B cell (primary cell): Measurements from ENCODE around the gene PIAS3. TPM values are rescaled to one million over a fixed set of nuclear protein-coding genes. Genes with fewer than 3 reads are reported as not detected.

Source experiments
- ATAC-seq: fragments of 200-7000 bp; cut with Tn5 transposase; one replicate; pipeline ENCODE4 v1.10.0; 2021; ENCODE audit warnings: low read depth, mild to moderate bottlenecking, moderate number of reproducible peaks, moderate library complexity
- CTCF ChIA-PET: fragments of 350-600 bp; sonication (Branson Sonifier 250); formaldehyde crosslinking; loops from one replicate; lab custom pipeline; 2021; ENCODE audit warnings: antibody characterized with exemption, inconsistent platforms; lab: Charles Lee
- POLR2A ChIA-PET: fragments of 350-600 bp; sonication (Branson Sonifier 250); formaldehyde crosslinking; loops from one replicate; lab custom pipeline; 2021; ENCODE audit warnings: antibody characterized with exemption; lab: Charles Lee
- DNase-seq: peaks from one replicate; pipeline ENCODE4 v3.0.0; 2013
- H2AFZ ChIP-seq: 2 replicates; pipeline ENCODE4 v1.6.1; 2012; ENCODE audit warnings: mild to moderate bottlenecking, low read depth, low read length; ENCODE audit not compliant: insufficient read depth, poor library complexity, severe bottlenecking
- H3K27ac ChIP-seq, 2 donors: 1 replicate in 1 of 2; 2 replicates in 1 of 2; pipeline ENCODE4 v1.5.1; 2012 to 2013; ENCODE audit warnings: low read length in 2 of 2, mild to moderate bottlenecking in 2 of 2, moderate library complexity in 1 of 2
- H3K27me3 ChIP-seq, 4 experiments: fragments of 200-600 bp in 1 of 4; sonication (generic) in 1 of 4; replicated peaks in 1 of 4; 1 replicate in 2 of 4; 2 replicates in 2 of 4; pipeline versions ENCODE4 v1.6.1 to v1.7.0; 2013 to 2016; ENCODE audit warnings: low read length in 3 of 4, mild to moderate bottlenecking in 2 of 4, mixed read lengths in 1 of 4, moderate library complexity in 1 of 4; ENCODE audit not compliant: insufficient read depth in 4 of 4, control insufficient read depth in 3 of 4; ENCODE audit errors: control extremely low read depth in 1 of 4
- H3K36me3 ChIP-seq, 2 experiments: replicated peaks in 1 of 2; 1 replicate in 1 of 2; 2 replicates in 1 of 2; pipeline versions ENCODE4 v1.6.1 to v1.7.1; 2013; ENCODE audit warnings: low read length in 1 of 2; ENCODE audit not compliant: insufficient read depth in 2 of 2, control insufficient read depth in 1 of 2; ENCODE audit errors: control extremely low read depth in 1 of 2, extremely low read depth in 1 of 2
- H3K4me1 ChIP-seq, 2 donors: fragments of 200-600 bp in 1 of 2; sonication (generic) in 1 of 2; 1 replicate in 1 of 2; 2 replicates in 1 of 2; pipeline versions ENCODE4 v1.5.1 to v1.6.1; 2013 to 2017; ENCODE audit warnings: low read length in 2 of 2; ENCODE audit not compliant: control insufficient read depth in 2 of 2, insufficient read depth in 2 of 2
- H3K4me2 ChIP-seq: replicated peaks from 2 replicates; pipeline ENCODE3; 2012; ENCODE audit warnings: mild to moderate bottlenecking, low read depth, low read length; ENCODE audit not compliant: poor library complexity, severe bottlenecking
- H3K4me3 ChIP-seq, 5 experiments: fragments of 200-600 bp in 1 of 5; sonication (generic) in 1 of 5; 1 replicate in 3 of 5; 2 replicates in 2 of 5; pipeline versions ENCODE4 v1.5.1 to v1.7.0; 2011 to 2016; ENCODE audit warnings: low read length in 4 of 5, mild to moderate bottlenecking in 4 of 5, low read depth in 2 of 5, control low read depth in 1 of 5, moderate library complexity in 1 of 5; ENCODE audit not compliant: insufficient read depth in 1 of 5; ENCODE audit errors: control extremely low read depth in 1 of 5, extremely low read depth in 1 of 5
- H3K79me2 ChIP-seq: fragments of 200-600 bp; sonication (generic); one replicate; pipeline ENCODE4 v1.6.0; 2016; ENCODE audit warnings: low read length; ENCODE audit not compliant: control insufficient read depth, insufficient read depth
- H3K9ac ChIP-seq: fragments of 200-600 bp; sonication (generic); 2 replicates; pipeline ENCODE4 v1.6.1; 2017; ENCODE audit warnings: mild to moderate bottlenecking, low read length, moderate library complexity
- H3K9me3 ChIP-seq, 3 donors: one replicate each; pipeline versions ENCODE4 v1.6.1 to v1.7.1; 2013; ENCODE audit warnings: low read length in 2 of 3; ENCODE audit not compliant: control insufficient read depth in 2 of 3, insufficient read depth in 1 of 3; ENCODE audit errors: control extremely low read depth in 1 of 3
- H4K20me1 ChIP-seq: 2 replicates; pipeline ENCODE4 v1.6.0; 2012; ENCODE audit warnings: mild to moderate bottlenecking, low read length; ENCODE audit not compliant: insufficient read depth, control insufficient read depth, poor library complexity, severe bottlenecking
- H3K27ac Mint-ChIP-seq: one replicate; pipeline ENCODE4 v1.8.0; 2021; ENCODE audit warnings: mixed read lengths
- H3K27me3 Mint-ChIP-seq: one replicate; pipeline ENCODE4 v1.8.0; 2021; ENCODE audit warnings: mixed read lengths
- H3K4me1 Mint-ChIP-seq: one replicate; pipeline ENCODE4 v1.8.0; 2021; ENCODE audit warnings: mixed read lengths
- H3K4me3 Mint-ChIP-seq: one replicate; pipeline ENCODE4 v1.8.0; 2021; ENCODE audit warnings: mixed read lengths
- H3K9me3 Mint-ChIP-seq: one replicate; pipeline ENCODE4 v1.8.0; 2022; ENCODE audit warnings: mixed read lengths; ENCODE audit not compliant: insufficient read depth
- CTCF ChIP-seq: fragments of 200-600 bp; IDR thresholded peaks from one replicate; pipeline ENCODE4 v1.8.0; 2022; ENCODE audit warnings: antibody characterized with exemption, mild to moderate bottlenecking
- EZH2 ChIP-seq: IDR thresholded peaks from 2 replicates; pipeline ENCODE4 v1.6.1; 2012; ENCODE audit warnings: borderline replicate concordance, low read depth, mild to moderate bottlenecking, moderate library complexity, low read length; ENCODE audit not compliant: insufficient read depth, poor library complexity, severe bottlenecking
- WGBS: methylation state at CpG from one replicate; pipeline ENCODE4 v1.1.5; 2013; ENCODE audit warnings: missing lambda C conversion rate; ENCODE audit not compliant: insufficient coverage; 5-methylcytosine and 5-hydroxymethylcytosine counted together
- intact Hi-C: fragments of 100-400 bp; cut with micrococcal nuclease; formaldehyde crosslinking; loops from one replicate; pipeline ENCODE4 v1.10.0; 2022
- polyA plus RNA-seq: library from polyadenylated mRNA; depleted of rRNA; stranded (reverse); fragments of >200 nt; gene quantifications from 2 replicates; pipeline ENCODE4 v1.2.3, GENCODE V29; 2012
- total RNA-seq, 2 donors: library from RNA; stranded (reverse); fragments of 120-200 nt in 1 of 2; gene quantifications; 1 replicate in 1 of 2; 2 replicates in 1 of 2; pipeline versions ENCODE4 v1.2.3 to v1.2.4, GENCODE V29; 2013 to 2022

The PIAS3 gene
- total and polyA plus RNA-seq, 2 donors (not counting 1 experiment from before 2014, with no cell fraction given): 23.2 to 45.0 TPM

- WGBS: 94% methylated on average over 4 of the region's 7 CpGs
- ATAC-seq (no peak), DNase-seq (no peak)
- Histone ChIP-seq H3K79me2 (peaks cover 9% of the 10 kb centered on the region), H3K4me3 (no peak overlapping the region), H4K20me1 (no peaks in the 10 kb centered on the region), H3K4me2 (no peak overlapping the region), H3K9me3 (no peaks in the 10 kb centered on the region), H3K27ac (no peak overlapping the region), H3K4me1 (peaks cover 9 to 14% of the 10 kb centered on the region in 2 donors), H2AFZ (no peak overlapping the region), H3K9ac (no peak overlapping the region), H3K27me3 (no peaks in the 10 kb centered on the region), H3K36me3 (peaks cover 0 to 40% of the 10 kb centered on the region in 2 experiments)
- ChIA-PET POLR2A (no interaction called here), CTCF (interaction anchor here (1.0 to 1.7 kb wide), 2 partner anchors 10 to 163 kb away, joined by 3 to 6 read pairs; partner anchors contain the start of gene NUDT17)
- intact Hi-C loops: loop anchor here (5.0 kb wide), 1 partner anchor 142 kb away; the partner anchor contains the start of gene TXNIP
- H3K9me3 Mint-ChIP-seq: no peaks in the 10 kb centered on the region
- TF ChIP-seq CTCF: peak; percentile 22
- no peak for TF ChIP-seq EZH2
- H3K4me3 Mint-ChIP-seq: peak overlapping the region; percentile 7
- H3K27me3 Mint-ChIP-seq: no peaks in the 10 kb centered on the region
- H3K4me1 Mint-ChIP-seq: peaks cover 11% of the 10 kb centered on the region
- no peak overlapping the region for H3K27ac Mint-ChIP-seq
Measured at GRCh38 chr1:145855426-145855948, 3.4 kb downstream of the PIAS3 start.

- DNase-seq: no peak
- ATAC-seq: no peak
- WGBS: 93% methylated on average over 3 of the region's 15 CpGs
- H3K9me3 Mint-ChIP-seq: no peaks in the 10 kb centered on the region
- Histone ChIP-seq H4K20me1 (no peaks in the 10 kb centered on the region), H2AFZ (no peak overlapping the region), H3K9ac (no peak overlapping the region), H3K27ac (no peak overlapping the region), H3K36me3 (peaks cover 0 to 42% of the 10 kb centered on the region in 2 experiments), H3K4me2 (no peak overlapping the region), H3K4me1 (peaks cover 16 to 21% of the 10 kb centered on the region in 2 donors), H3K9me3 (no peaks in the 10 kb centered on the region), H3K79me2 (no peaks in the 10 kb centered on the region), H3K4me3 (no peak overlapping the region), H3K27me3 (no peaks in the 10 kb centered on the region)
- POLR2A ChIA-PET: no interaction called here
- no peak overlapping the region for H3K4me3 Mint-ChIP-seq
- intact Hi-C loops: loop anchor here (5.0 kb wide), 1 partner anchor 38 kb away; the partner anchor contains the start of gene ANKRD35
- CTCF ChIA-PET: interaction anchor here (0.8 to 6.5 kb wide), 6 partner anchors 8 to 163 kb away, joined by 3 to 107 read pairs (median 5); partner anchors contain the start of genes ITGA10 and PIAS3
- H3K27me3 Mint-ChIP-seq: no peaks in the 10 kb centered on the region
- H3K27ac Mint-ChIP-seq: no peak overlapping the region
- TF ChIP-seq EZH2 (no peak), CTCF (peak; percentile 27)
- H3K4me1 Mint-ChIP-seq: peaks cover 7% of the 10 kb centered on the region
Measured at GRCh38 chr1:145849356-145850160, 9.3 kb downstream of the PIAS3 start.
